ENCODE results near the gene CEND1. TPM values are rescaled to one million over a fixed set of nuclear protein-coding genes. Genes with fewer than 3 reads are reported as not detected.

Gene CEND1
- polyA plus RNA-seq, 3 donors: 0.04 to 0.09 TPM; not detected in 1

- no peak overlapping the region for H3K27ac ChIP-seq (ENCODE audit: low read depth, low read length)
Measured at GRCh38 chr11:829176-829846, 39.4 kb upstream of the CEND1 start.

DNA sequence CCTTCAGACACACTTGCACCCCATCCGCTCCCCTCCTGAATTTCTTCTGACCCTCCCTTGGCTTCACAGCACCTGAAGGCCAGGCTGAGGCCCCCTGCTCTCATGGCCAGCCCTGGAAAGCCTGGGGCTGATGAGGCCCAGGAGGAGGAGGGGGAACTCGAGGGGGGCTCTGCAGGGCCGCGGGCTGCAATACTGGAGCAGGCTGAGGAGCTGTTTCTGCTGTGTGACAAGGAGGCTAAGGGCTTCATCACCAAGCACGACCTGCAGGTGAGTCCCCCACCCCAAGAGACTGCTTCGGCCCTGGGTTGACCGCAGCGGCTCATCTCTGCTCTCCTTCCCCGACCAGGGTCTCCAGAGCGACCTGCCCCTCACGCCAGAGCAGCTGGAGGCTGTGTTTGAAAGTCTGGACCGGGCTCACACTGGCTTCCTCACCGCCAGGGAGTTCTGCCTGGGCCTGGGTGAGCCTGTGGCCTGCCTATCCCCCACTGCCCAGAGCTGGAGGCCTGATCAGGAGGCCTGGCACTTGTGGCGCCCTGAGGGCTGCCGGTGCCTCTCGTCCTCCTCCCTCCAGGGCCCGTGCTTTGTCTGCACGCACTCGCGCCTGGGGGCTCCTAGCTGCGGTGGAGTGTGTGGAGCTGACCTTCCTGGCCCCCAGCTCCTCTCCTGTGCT, 38.8 kb upstream of the CEND1 start:
- WGBS, 3 donors: 44 to 52% (median 44%) methylated on average over 21 of the region's 21 CpGs
- no peak overlapping the region for H3K27ac ChIP-seq (ENCODE audit: low read depth, low read length)

More at GRCh38 chr11:829176-829846, 39.4 kb upstream of the CEND1 start:
- 5 to 33% (median 10%) methylated on average over 39 to 40 of the region's 40 CpGs for WGBS, 3 donors

DNA sequence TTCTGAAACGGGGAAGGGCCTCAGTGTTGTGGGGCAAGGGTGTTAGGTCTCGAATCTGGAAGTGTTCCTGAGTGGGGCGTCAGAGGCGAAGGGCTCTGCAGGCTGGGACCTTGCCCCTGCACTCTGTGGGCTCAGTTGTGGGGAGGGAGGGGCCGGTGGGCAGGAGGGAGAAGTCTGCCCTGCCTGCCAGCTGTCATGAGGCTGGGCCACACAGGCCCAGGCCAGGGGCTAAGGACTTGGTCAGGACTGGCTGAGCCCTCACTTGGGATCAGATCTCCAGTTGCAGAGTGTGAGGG, 38.0 kb upstream of the CEND1 start, which contains the start of gene CRACR2B:
TSS of gene CRACR2B (plus strand) at position 23 of the 296 bp plus-strand sequence. CDS start 689 bp downstream, outside the sequence.
- 24 to 35% (median 28%) methylated on average over 5 of the region's 5 CpGs for WGBS, 3 donors
- H3K27ac ChIP-seq (ENCODE audit: low read depth, low read length): no peak within 1 kb of the TSS

- H3K27ac ChIP-seq (ENCODE audit: low read depth, low read length): no peak overlapping the region
- WGBS, 3 donors: 2 to 5% (median 4%) methylated on average over 39 to 66 of the region's 66 CpGs
Measured at GRCh38 chr11:827146-827896, 37.4 kb upstream of the CEND1 start.

DNA sequence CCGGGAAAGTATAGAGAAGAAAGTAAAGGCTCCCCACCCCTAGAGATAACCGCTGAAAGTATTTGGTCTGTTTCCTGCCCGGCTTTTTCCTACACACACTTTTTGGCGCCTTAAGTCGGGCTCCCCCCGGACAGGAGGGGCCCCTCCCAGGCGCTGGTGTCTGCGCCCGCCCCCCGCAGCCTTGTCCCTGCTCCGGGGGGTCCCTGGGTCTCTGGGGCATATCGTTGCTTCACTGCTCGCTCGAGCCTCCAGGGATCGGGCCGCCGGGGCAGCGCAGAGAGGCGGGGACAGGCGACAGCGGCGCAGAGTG, 36.9 kb upstream of the CEND1 start:
- 0 to 2% (median 2%) methylated on average over 20 to 22 of the region's 22 CpGs for WGBS, 3 donors
- no peak overlapping the region for H3K27ac ChIP-seq (ENCODE audit: low read depth, low read length)

GRCh38 chr11:826227-826621, 36.3 kb upstream of the CEND1 start:
- WGBS, 3 donors: 30 to 69% (median 58%) methylated on average over 9 of the region's 9 CpGs
- H3K27ac ChIP-seq (ENCODE audit: low read depth, low read length): no peak overlapping the region

- no peak overlapping the region for H3K27ac ChIP-seq (ENCODE audit: low read depth, low read length)
- 30 to 76% (median 74%) methylated on average over 12 of the region's 12 CpGs for WGBS, 3 donors
Measured at GRCh38 chr11:825366-826226, 35.7 kb upstream of the CEND1 start.

GRCh38 chr11:824942-825341, 35.1 kb upstream of the CEND1 start:
- no peak overlapping the region for H3K27ac ChIP-seq (ENCODE audit: low read depth, low read length)
- WGBS, 3 donors: 31 to 84% (median 78%) methylated on average over 11 of the region's 11 CpGs

- 34 to 88% (median 86%) methylated on average over 45 to 59 of the region's 59 CpGs for WGBS, 3 donors
- no peak overlapping the region for H3K27ac ChIP-seq (ENCODE audit: low read depth, low read length)
Measured at GRCh38 chr11:824292-824880, 34.5 kb upstream of the CEND1 start.

- no peak overlapping the region for H3K27ac ChIP-seq (ENCODE audit: low read depth, low read length)
- WGBS, 3 donors: 42 to 89% (median 88%) methylated on average over 42 to 53 of the region's 53 CpGs
Measured at GRCh38 chr11:823441-824291, 33.8 kb upstream of the CEND1 start.

- 34 to 55% (median 53%) methylated on average over 22 of the region's 22 CpGs for WGBS, 3 donors
- no peak overlapping the region for H3K27ac ChIP-seq (ENCODE audit: low read depth, low read length)
Measured at GRCh38 chr11:821512-822371, 31.9 kb upstream of the CEND1 start.

- 19 to 47% (median 42%) methylated on average over 10 to 11 of the region's 11 CpGs for WGBS, 3 donors
- no peak overlapping the region for H3K27ac ChIP-seq (ENCODE audit: low read depth, low read length)
Measured at GRCh38 chr11:820655-821511, 31.0 kb upstream of the CEND1 start.

DNA sequence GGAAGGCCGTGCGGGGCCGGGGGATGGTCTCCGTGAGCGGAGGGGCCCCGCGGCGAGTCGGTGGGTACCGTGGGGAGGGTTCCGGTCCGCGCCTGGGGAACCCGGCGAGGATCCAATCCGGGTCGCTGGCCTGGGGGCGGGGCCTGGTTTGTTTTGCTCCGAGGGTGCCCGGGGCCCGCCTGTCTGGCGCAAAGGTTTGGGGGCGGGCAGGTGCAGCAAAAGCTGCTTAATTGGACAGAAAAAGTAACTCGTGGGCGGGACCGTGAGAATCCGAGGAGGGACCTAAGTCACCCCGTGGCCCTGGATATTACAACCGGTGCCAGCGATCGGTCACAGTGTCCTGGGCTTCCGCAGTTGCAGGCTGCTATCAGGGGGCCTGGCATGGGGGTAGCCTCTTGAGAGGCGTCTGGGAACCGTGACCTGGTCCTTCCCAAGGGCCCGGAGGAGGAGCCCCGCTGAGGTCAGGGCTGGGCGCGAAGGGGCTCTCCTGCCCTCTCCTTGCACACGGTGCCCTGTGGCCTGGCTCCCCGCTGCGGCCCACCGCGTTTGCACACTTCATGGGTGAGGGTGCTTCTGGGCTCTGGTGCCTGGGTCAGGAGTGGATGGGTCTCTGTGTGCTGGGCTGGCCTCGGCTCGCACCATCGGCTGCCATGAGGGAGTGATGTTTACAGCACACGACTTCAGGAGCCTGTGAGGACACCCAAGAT, 30.2 kb upstream of the CEND1 start:
- 1 to 2% (median 2%) methylated on average over 45 to 47 of the region's 47 CpGs for WGBS, 3 donors
- no peak overlapping the region for H3K27ac ChIP-seq (ENCODE audit: low read depth, low read length)

DNA sequence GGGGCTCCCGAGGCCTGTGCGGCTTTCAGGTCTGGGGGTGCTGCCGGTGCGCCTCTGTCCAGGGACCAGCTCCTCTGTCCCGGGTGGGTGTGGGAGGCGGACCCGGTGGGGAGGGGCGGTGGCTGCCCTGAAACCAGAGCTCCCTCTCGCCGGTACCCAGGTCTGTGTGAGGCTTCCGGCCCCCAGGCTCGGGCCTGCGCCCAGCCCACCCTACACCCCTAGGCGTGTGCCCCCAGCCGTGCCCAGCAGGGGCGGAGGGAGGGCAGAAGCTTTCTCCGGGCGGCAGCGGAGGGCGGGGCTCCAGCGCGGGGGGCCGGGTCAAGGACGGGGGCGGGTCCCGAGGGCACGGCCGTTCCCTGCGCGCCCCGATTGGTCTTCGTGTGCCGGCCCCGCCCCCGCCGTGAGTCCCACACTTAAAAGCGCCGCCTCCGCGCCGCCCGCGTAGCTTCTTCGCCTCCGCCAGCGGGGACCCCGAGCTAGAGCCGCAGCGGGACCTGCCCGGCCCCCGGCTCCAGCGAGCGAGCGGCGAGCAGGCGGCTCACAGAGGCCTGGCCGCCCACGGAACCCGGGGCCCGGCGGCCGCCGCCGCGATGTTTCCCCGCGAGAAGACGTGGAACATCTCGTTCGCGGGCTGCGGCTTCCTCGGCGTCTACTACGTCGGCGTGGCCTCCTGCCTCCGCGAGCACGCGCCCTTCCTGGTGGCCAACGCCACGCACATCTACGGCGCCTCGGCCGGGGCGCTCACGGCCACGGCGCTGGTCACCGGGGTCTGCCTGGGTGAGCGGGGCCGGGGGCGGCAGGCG, 29.4 kb upstream of the CEND1 start:
- WGBS, 3 donors: 0 to 1% (median 1%) methylated on average over 53 to 96 of the region's 96 CpGs

More for the DNA sequence above, 29.4 kb upstream of the CEND1 start:
- H3K27ac ChIP-seq (ENCODE audit: low read depth, low read length): peak overlapping the region; percentile 4
